IMR-90 (cell line): ENCODE measurements around the gene MTNR1B. TPM values are rescaled to one million over a fixed set of nuclear protein-coding genes. Genes with fewer than 3 reads are reported as not detected.

Experiments used
- ATAC-seq: fragments of 200-7000 bp; cut with Tn5 transposase; 2 replicates; pipeline ENCODE4 v1.9.1; 2020; ENCODE audit warnings: low read depth, mild to moderate bottlenecking, moderate library complexity
- BruUV-seq: library from RNA; stranded (reverse); fragments of 400-500 nt; replicated peaks from 2 replicates; lab custom pipeline; 2021; lab: Mats Ljungman, UMichigan
- CTCF ChIA-PET: fragments of 300-600 bp; formaldehyde crosslinking; extraction: SDS; loops from one replicate; lab custom pipeline; 2021; ENCODE audit warnings: antibody characterized with exemption; lab: Yijun Ruan, JAX
- POLR2A ChIA-PET: fragments of 300-600 bp; sonication (Branson Sonifier 250); formaldehyde crosslinking; loops from one replicate; lab custom pipeline; 2022; ENCODE audit warnings: antibody characterized with exemption; ENCODE audit not compliant: unreplicated experiment; lab: Charles Lee
- DNase-seq: peaks from one replicate; pipeline ENCODE4 v3.0.0; 2013
- H2AFZ ChIP-seq: replicated peaks from 2 replicates; pipeline ENCODE3; 2013; ENCODE audit warnings: low read length, mild to moderate bottlenecking; ENCODE audit not compliant: poor library complexity
- H2AK5ac ChIP-seq: 2 replicates; pipeline ENCODE4 v1.6.1; 2013; ENCODE audit warnings: low read depth, low read length, inconsistent platforms
- H2AK9ac ChIP-seq: replicated peaks from 2 replicates; pipeline ENCODE3; 2013; ENCODE audit warnings: mild to moderate bottlenecking, low read depth, low read length, moderate library complexity; ENCODE audit not compliant: poor library complexity
- H2BK120ac ChIP-seq: 2 replicates; pipeline ENCODE4 v1.6.1; 2013; ENCODE audit warnings: low read depth, low read length, inconsistent platforms
- H2BK15ac ChIP-seq: 3 replicates; pipeline ENCODE4 v1.6.1; 2013; ENCODE audit warnings: low read depth, low read length, inconsistent platforms
- H2BK20ac ChIP-seq: 2 replicates; pipeline ENCODE4 v1.6.1; 2013; ENCODE audit warnings: low read depth, mild to moderate bottlenecking, inconsistent platforms, low read length, moderate library complexity
- H2BK5ac ChIP-seq: 2 replicates; pipeline ENCODE4 v1.6.1; 2013; ENCODE audit warnings: mild to moderate bottlenecking, low read depth, low read length, inconsistent platforms; ENCODE audit not compliant: poor library complexity, severe bottlenecking
- H3K14ac ChIP-seq: replicated peaks from 2 replicates; pipeline ENCODE4 v1.6.1; 2013; ENCODE audit warnings: low read depth, low read length, inconsistent platforms
- H3K18ac ChIP-seq: 2 replicates; pipeline ENCODE4 v1.6.1; 2013; ENCODE audit warnings: low read depth, low read length, control low read depth
- H3K23ac ChIP-seq: 2 replicates; pipeline ENCODE4 v1.6.1; 2013; ENCODE audit warnings: low read depth, low read length, inconsistent platforms
- H3K27ac ChIP-seq: 2 replicates; pipeline ENCODE4 v1.5.1; 2013; ENCODE audit warnings: mild to moderate bottlenecking, control low read depth, low read length; ENCODE audit not compliant: insufficient read depth
- H3K27me3 ChIP-seq: 2 replicates; pipeline ENCODE4 v1.6.1; 2013; ENCODE audit warnings: low read length; ENCODE audit not compliant: control insufficient read depth, insufficient read depth
- H3K36me3 ChIP-seq: 2 replicates; pipeline ENCODE4 v1.6.1; 2013; ENCODE audit warnings: low read length, mixed read lengths; ENCODE audit not compliant: control insufficient read depth, insufficient read depth
- H3K4ac ChIP-seq: 2 replicates; pipeline ENCODE4 v1.6.1; 2013; ENCODE audit warnings: low read depth, low read length, inconsistent platforms
- H3K4me1 ChIP-seq: 2 replicates; pipeline ENCODE4 v1.6.1; 2013; ENCODE audit warnings: low read length, mixed read lengths; ENCODE audit not compliant: control insufficient read depth, insufficient read depth
- H3K4me2 ChIP-seq: 2 replicates; pipeline ENCODE4 v1.6.1; 2013; ENCODE audit warnings: low read depth, mild to moderate bottlenecking, control low read depth, low read length, moderate library complexity
- H3K4me3 ChIP-seq: 2 replicates; pipeline ENCODE4 v1.5.1; 2013; ENCODE audit warnings: low read depth, mild to moderate bottlenecking, control low read depth, low read length, moderate library complexity; ENCODE audit not compliant: insufficient read depth
- H3K56ac ChIP-seq: 2 replicates; pipeline ENCODE4 v1.6.1; 2013; ENCODE audit warnings: low read length, inconsistent platforms; ENCODE audit not compliant: insufficient read depth; ENCODE audit errors: extremely low read depth
- H3K79me1 ChIP-seq, 2 experiments: 2 replicates each; pipeline ENCODE4 v1.6.1; 2013; ENCODE audit warnings: low read length in 2 of 2, inconsistent platforms in 1 of 2, low read depth in 1 of 2
- H3K9ac ChIP-seq: 2 replicates; pipeline ENCODE4 v1.6.1; 2013; ENCODE audit warnings: low read depth, low read length, control low read depth
- H3K9me1 ChIP-seq: 2 replicates; pipeline ENCODE4 v1.6.1; 2013; ENCODE audit warnings: low read length, inconsistent platforms; ENCODE audit not compliant: insufficient read depth
- H3K9me3 ChIP-seq: 2 replicates; pipeline ENCODE4 v1.6.1; 2013; ENCODE audit warnings: low read length; ENCODE audit not compliant: control insufficient read depth, insufficient read depth
- H4K20me1 ChIP-seq: 2 replicates; pipeline ENCODE4 v1.6.1; 2013; ENCODE audit warnings: low read length, inconsistent platforms; ENCODE audit not compliant: insufficient read depth
- H4K5ac ChIP-seq: 2 replicates; pipeline ENCODE4 v1.6.1; 2013; ENCODE audit warnings: mild to moderate bottlenecking, low read depth, low read length, control low read depth
- H4K8ac ChIP-seq, 2 experiments: 2 replicates each; pipeline ENCODE4 v1.6.1; 2013; ENCODE audit warnings: low read depth in 2 of 2, low read length in 2 of 2, control low read depth in 1 of 2, inconsistent platforms in 1 of 2
- H4K91ac ChIP-seq: 2 replicates; pipeline ENCODE4 v1.6.1; 2013; ENCODE audit warnings: low read depth, low read length, inconsistent platforms; ENCODE audit not compliant: insufficient read depth
- BHLHE40 ChIP-seq: fragments of 150-350 bp; IDR thresholded peaks from 2 replicates; pipeline ENCODE4 v1.6.1; 2016; ENCODE audit warnings: mild to moderate bottlenecking, low read depth, low read length
- CEBPB ChIP-seq: IDR thresholded peaks from 2 replicates; pipeline ENCODE4 v1.6.1; 2012; ENCODE audit warnings: low read depth, low read length, improper control_type of control experiment
- CHD1 ChIP-seq: IDR thresholded peaks from 2 replicates; pipeline ENCODE4 v1.6.1; 2012; ENCODE audit warnings: low read depth, low read length, improper control_type of control experiment
- CTCF ChIP-seq: conservative IDR thresholded peaks from 2 replicates; pipeline ENCODE4 v1.5.1; 2012; ENCODE audit warnings: mild to moderate bottlenecking, low read depth, low read length, improper control_type of control experiment
- ELK1 ChIP-seq: fragments of 150-350 bp; IDR thresholded peaks from 2 replicates; pipeline ENCODE4 v1.6.1; 2016; ENCODE audit warnings: low read depth, mild to moderate bottlenecking, low read length, moderate library complexity, borderline replicate concordance
- FOS ChIP-seq: fragments of 150-350 bp; IDR thresholded peaks from 2 replicates; pipeline ENCODE4 v1.6.1; 2016; ENCODE audit warnings: low read depth, low read length
- MAFK ChIP-seq: IDR thresholded peaks from 2 replicates; pipeline ENCODE4 v1.6.1; 2012; ENCODE audit warnings: low read depth, low read length, improper control_type of control experiment
- MAZ ChIP-seq: IDR thresholded peaks from 2 replicates; pipeline ENCODE4 v1.6.1; 2012; ENCODE audit warnings: low read depth, mild to moderate bottlenecking, low read length, improper control_type of control experiment, moderate library complexity, borderline replicate concordance
- MXI1 ChIP-seq: IDR thresholded peaks from 2 replicates; pipeline ENCODE4 v1.6.1; 2012; ENCODE audit warnings: low read depth, mild to moderate bottlenecking, low read length, moderate library complexity, borderline replicate concordance
- NFE2L2 ChIP-seq: fragments of 150-350 bp; IDR thresholded peaks from 2 replicates; pipeline ENCODE4 v1.6.1; 2016; ENCODE audit warnings: low read depth, mild to moderate bottlenecking, low read length
- POLR2A ChIP-seq: IDR thresholded peaks from 2 replicates; pipeline ENCODE4 v1.6.1; 2012; ENCODE audit warnings: mild to moderate bottlenecking, low read depth, low read length
- RAD21 ChIP-seq: IDR thresholded peaks from 2 replicates; pipeline ENCODE4 v1.6.1; 2012; ENCODE audit warnings: low read length, improper control_type of control experiment
- RCOR1 ChIP-seq: IDR thresholded peaks from 2 replicates; pipeline ENCODE4 v1.6.1; 2012; ENCODE audit warnings: mild to moderate bottlenecking, low read length, improper control_type of control experiment; ENCODE audit not compliant: insufficient replicate concordance
- RFX5 ChIP-seq: IDR thresholded peaks from 2 replicates; pipeline ENCODE4 v1.8.0; 2012; ENCODE audit warnings: low read depth, mild to moderate bottlenecking, low read length, moderate library complexity
- SMC3 ChIP-seq: fragments of 150-350 bp; IDR thresholded peaks from 2 replicates; pipeline ENCODE4 v1.6.1; 2016; ENCODE audit warnings: low read depth, mild to moderate bottlenecking, antibody characterized with exemption, low read length, moderate library complexity
- USF2 ChIP-seq: fragments of 150-350 bp; IDR thresholded peaks from 2 replicates; pipeline ENCODE4 v1.6.1; 2017; ENCODE audit warnings: mild to moderate bottlenecking, antibody characterized with exemption, low read length, low read depth
- WGBS, 2 experiments: methylation state at CpG; one replicate each; pipeline versions ENCODE4 v1.1.5 to v1.1.7; 2013; ENCODE audit warnings: missing lambda C conversion rate in 2 of 2; ENCODE audit not compliant: insufficient read length in 1 of 2; ENCODE audit errors: extremely low coverage in 2 of 2; 5-methylcytosine and 5-hydroxymethylcytosine counted together
- dilution Hi-C: fragments of 300-500 bp; cut with HindIII; formaldehyde crosslinking; loops from one replicate; pipeline ENCODE4 v1.14.3; 2018; ENCODE audit warnings: low sequenced_read_pairs; ENCODE audit not compliant: unreplicated experiment
- in situ Hi-C: fragments of 300-500 bp; cut with MboI; formaldehyde crosslinking; loops from 3 replicates; pipeline ENCODE4 v1.14.3; 2019; ENCODE audit warnings: low sequenced_read_pairs, inconsistent platforms, mixed read lengths
- intact Hi-C: fragments of 100-400 bp; cut with micrococcal nuclease; formaldehyde crosslinking; loops from 2 replicates; pipeline ENCODE4 v1.10.0; 2022
- polyA plus RNA-seq, 3 experiments: library from polyadenylated mRNA; depleted of rRNA; stranded (reverse); fragments of >200 nt; gene quantifications; 2 replicates each; pipeline ENCODE4 v1.2.3, GENCODE V29; 2012; ENCODE audit warnings: low replicate concordance in 1 of 3
- total RNA-seq: library from RNA; depleted of rRNA; stranded (reverse); fragments of >200 nt; gene quantifications from 2 replicates; pipeline ENCODE4 v1.2.3, GENCODE V29; 2012

MTNR1B gene
- total and polyA plus RNA-seq, 2 of the 4 experiments (the other 2 are of a cell fraction), result under 0.01 to 0.07 TPM

- H3K36me3 ChIP-seq, result no peaks in the 10 kb centered on the region
- no peak overlapping the region for H3K14ac ChIP-seq
- ChIA-PET POLR2A (no interaction called here), CTCF (no interaction called here)
- no peak overlapping the region for H2AK9ac ChIP-seq
- no peak overlapping the region for H3K9ac ChIP-seq
- no peaks in the 10 kb centered on the region for H4K20me1 ChIP-seq
- no peak overlapping the region for H3K4me2 ChIP-seq
- dilution Hi-C loops, result no loop called here
- H2AK5ac ChIP-seq, result no peak overlapping the region
- no peak overlapping the region for H4K91ac ChIP-seq
- in situ Hi-C loops, result no loop called here
- no peak overlapping the region for H2BK120ac ChIP-seq
- intact Hi-C loops, result no loop called here
- no peak overlapping the region for H4K5ac ChIP-seq
- H3K79me1 ChIP-seq, result no peaks in the 10 kb centered on the region
- no peak overlapping the region for H3K18ac ChIP-seq
- no peak overlapping the region for H3K4ac ChIP-seq
- no peak overlapping the region for H2BK20ac ChIP-seq
- ATAC-seq, result 0 out of 2 replicates have a peak, but pooled peaks have one; percentile 14
- H3K4me3 ChIP-seq, result no peak overlapping the region
- H4K8ac ChIP-seq, result no peak overlapping the region
- H3K9me3 ChIP-seq, result no peaks in the 10 kb centered on the region
- TF ChIP-seq FOS (no peak), SMC3 (no peak), CEBPB (no peak), BHLHE40 (no peak), USF2 (no peak), CTCF (no peak), MAFK (no peak), MXI1 (no peak), ELK1 (no peak), NFE2L2 (no peak), CHD1 (no peak), MAZ (no peak), RCOR1 (no peak), RFX5 (no peak), RAD21 (no peak), POLR2A (no peak)
- no peak overlapping the region for H2BK5ac ChIP-seq
- no peak for DNase-seq
- no TSS peak for BruUV-seq
- no peak overlapping the region for H2AFZ ChIP-seq
- no CpG with 5 or more reads among the region's 1 CpG for WGBS, 2 experiments
- no peak overlapping the region for H3K56ac ChIP-seq
- no peak overlapping the region for H3K27ac ChIP-seq
- H3K23ac ChIP-seq, result no peak overlapping the region
- no peaks in the 10 kb centered on the region for H3K9me1 ChIP-seq
- H3K27me3 ChIP-seq, result no peaks in the 10 kb centered on the region
- no peaks in the 10 kb centered on the region for H3K4me1 ChIP-seq
- no peak overlapping the region for H2BK15ac ChIP-seq
Observed at GRCh38 chr11:92960886-92961285, 8.6 kb upstream of the MTNR1B start.
